Measurements from ENCODE around the gene SMARCC1. TPM values are rescaled to one million over a fixed set of nuclear protein-coding genes. Genes with fewer than 3 reads are reported as not detected.

SMARCC1 gene
- total and polyA plus RNA-seq, 2 of the 4 experiments (the other 2 are of a cell fraction) = 18.6 to 39.6 TPM

DNA sequence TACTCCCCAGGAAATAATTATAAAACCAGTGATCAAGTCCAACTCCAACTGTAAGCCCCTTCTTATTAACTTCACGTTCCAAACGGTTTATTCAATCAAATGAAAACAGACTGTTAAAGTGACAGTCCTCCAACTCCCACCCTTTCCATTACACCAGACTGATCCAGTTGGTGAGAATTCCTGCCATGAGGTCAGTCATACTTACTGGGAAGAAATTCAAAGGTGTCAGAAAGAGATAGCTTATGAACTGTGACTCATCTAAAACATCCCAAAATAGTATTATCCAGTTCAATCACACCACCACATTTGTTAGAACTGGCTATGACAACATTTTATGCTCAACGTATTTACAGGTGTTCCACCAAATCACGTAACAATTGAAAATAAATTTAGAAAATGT lies 19.5 kb downstream of the SMARCC1 start:
- ATAC-seq (ENCODE audit: low read depth) = no peak
- CTCF ChIA-PET = no interaction called here

More for the DNA sequence above, 19.5 kb downstream of the SMARCC1 start:
- no peak overlapping the region for H2AK5ac ChIP-seq (ENCODE audit: low read depth, low read length)
- no peak overlapping the region for H3K23ac ChIP-seq (ENCODE audit: low read depth, low read length)
- peak; percentile 28 for DNase-seq
- H2BK15ac ChIP-seq (ENCODE audit: low read depth, low read length) = no peak overlapping the region
- no TSS peak for BruUV-seq (replicated peaks)
- no peak overlapping the region for H2AFZ ChIP-seq (replicated peaks; ENCODE audit: low read length, poor library complexity)
- intact Hi-C loops (cut with micrococcal nuclease) = no loop called here
- H3K18ac ChIP-seq (ENCODE audit: low read depth, low read length) = no peak overlapping the region
- no peaks in the 10 kb centered on the region for H3K27me3 ChIP-seq (ENCODE audit: control insufficient read depth, insufficient read depth, low read length)
- no peak overlapping the region for H2AK9ac ChIP-seq (replicated peaks; ENCODE audit: low read depth, low read length, poor library complexity)
- H3K36me3 ChIP-seq (ENCODE audit: control insufficient read depth, insufficient read depth, low read length) = peaks cover 27% of the 10 kb centered on the region
- no peak overlapping the region for H4K5ac ChIP-seq (ENCODE audit: low read depth, low read length)
- H2BK5ac ChIP-seq (ENCODE audit: low read depth, low read length, poor library complexity, severe bottlenecking) = no peak overlapping the region
- dilution Hi-C loops (cut with HindIII; ENCODE audit: low sequenced_read_pairs, unreplicated experiment) = no loop called here
- POLR2A ChIA-PET (ENCODE audit: unreplicated experiment) = no interaction called here
- peaks cover 18 to 71% of the 10 kb centered on the region in 2 experiments for H3K79me1 ChIP-seq (ENCODE audit: low read depth in 1 of 2, low read length in 2 of 2)
- H3K56ac ChIP-seq (ENCODE audit: extremely low read depth, insufficient read depth, low read length) = no peak overlapping the region
- no peak overlapping the region for H3K9ac ChIP-seq (ENCODE audit: low read depth, low read length)
- no peaks in the 10 kb centered on the region for H3K9me3 ChIP-seq (ENCODE audit: control insufficient read depth, insufficient read depth, low read length)
- peaks cover 19% of the 10 kb centered on the region for H4K20me1 ChIP-seq (ENCODE audit: insufficient read depth, low read length)
- peaks cover 3% of the 10 kb centered on the region for H3K9me1 ChIP-seq (ENCODE audit: insufficient read depth, low read length)
- in situ Hi-C loops (cut with MboI; ENCODE audit: low sequenced_read_pairs) = no loop called here
- H3K27ac ChIP-seq (ENCODE audit: insufficient read depth, low read length) = no peak overlapping the region
- no CpG with 5 or more reads among the region's 4 CpGs for WGBS, 2 experiments (ENCODE audit: extremely low coverage in 2 of 2, insufficient read length in 1 of 2)
- no peak overlapping the region for H3K4me3 ChIP-seq (ENCODE audit: insufficient read depth, low read depth, low read length)
- H2BK20ac ChIP-seq (ENCODE audit: low read depth, low read length) = no peak overlapping the region
- H4K8ac ChIP-seq (ENCODE audit: low read depth in 2 of 2, low read length in 2 of 2) = no peak overlapping the region
- TF ChIP-seq CEBPB (IDR thresholded peaks at IDR 0.05; ENCODE audit: low read depth, low read length) (no peak), RFX5 (IDR thresholded peaks at IDR 0.05; ENCODE audit: low read depth, low read length) (no peak; the same call in 1 of the 2 replicates), MAZ (IDR thresholded peaks at IDR 0.05; ENCODE audit: borderline replicate concordance, low read depth, low read length) (no peak)
- H4K91ac ChIP-seq (ENCODE audit: insufficient read depth, low read depth, low read length) = no peak overlapping the region
- H3K14ac ChIP-seq (replicated peaks; ENCODE audit: low read depth, low read length) = no peak overlapping the region
- H3K4me1 ChIP-seq (ENCODE audit: control insufficient read depth, insufficient read depth, low read length) = no peaks in the 10 kb centered on the region
- no peak overlapping the region for H3K4me2 ChIP-seq (ENCODE audit: low read depth, low read length)
- H3K4ac ChIP-seq (ENCODE audit: low read depth, low read length) = no peak overlapping the region
- H2BK120ac ChIP-seq (ENCODE audit: low read depth, low read length) = no peak overlapping the region
